DND-41 (cell line): ENCODE results near the gene NME1.

ENCODE experiments used
- ATAC-seq: fragments of 200-7000 bp; cut with Tn5 transposase; 3 replicates; pipeline ENCODE4 v1.9.1; 2021; ENCODE audit warnings: low read depth; ENCODE audit not compliant: insufficient read depth
- DNase-seq: peaks from one replicate; pipeline ENCODE4 v3.0.0-alpha.2; 2020
- H2AFZ ChIP-seq: 2 replicates; pipeline ENCODE4 v1.6.0; 2012; ENCODE audit warnings: low read depth, low read length
- H3K27ac ChIP-seq: 2 replicates; pipeline ENCODE4 v1.5.1; 2012; ENCODE audit warnings: low read length, inconsistent platforms
- H3K27me3 ChIP-seq: fragments of 200-600 bp; sonication (generic); 2 replicates; pipeline ENCODE4 v1.6.0; 2012; ENCODE audit warnings: low read length, mild to moderate bottlenecking, inconsistent platforms; ENCODE audit not compliant: insufficient read depth, poor library complexity
- H3K36me3 ChIP-seq: 2 replicates; pipeline ENCODE4 v1.5.1; 2012; ENCODE audit warnings: low read length, inconsistent platforms; ENCODE audit not compliant: insufficient read depth
- H3K4me1 ChIP-seq: 2 replicates; pipeline ENCODE4 v1.5.1; 2012; ENCODE audit warnings: mild to moderate bottlenecking, low read length; ENCODE audit not compliant: insufficient read depth
- H3K4me2 ChIP-seq: 2 replicates; pipeline ENCODE4 v1.6.0; 2012; ENCODE audit warnings: mild to moderate bottlenecking, moderate library complexity, low read length, inconsistent platforms; ENCODE audit not compliant: insufficient read depth
- H3K4me3 ChIP-seq, 2 experiments: fragments of 200-600 bp in 1 of 2; shearing (Covaris generic) in 1 of 2; 2 replicates each; pipeline ENCODE4 v1.5.1; 2012 to 2016; ENCODE audit warnings: inconsistent platforms in 2 of 2, low read length in 2 of 2, mild to moderate bottlenecking in 2 of 2, low read depth in 1 of 2, moderate library complexity in 1 of 2
- H3K79me2 ChIP-seq: 2 replicates; pipeline ENCODE4 v1.6.0; 2012; ENCODE audit warnings: low read length, inconsistent platforms; ENCODE audit not compliant: insufficient read depth
- H3K9ac ChIP-seq: 2 replicates; pipeline ENCODE4 v1.6.0; 2012; ENCODE audit warnings: low read depth, mild to moderate bottlenecking, inconsistent platforms, low read length, moderate library complexity
- H3K9me3 ChIP-seq: 2 replicates; pipeline ENCODE4 v1.5.1; 2012; ENCODE audit warnings: low read length, moderate library complexity, mild to moderate bottlenecking, inconsistent platforms; ENCODE audit not compliant: insufficient read depth, severe bottlenecking
- H4K20me1 ChIP-seq: 2 replicates; pipeline ENCODE4 v1.6.0; 2012; ENCODE audit warnings: low read length; ENCODE audit not compliant: insufficient read depth
- CTCF ChIP-seq: IDR thresholded peaks from 2 replicates; pipeline ENCODE4 v1.5.1; 2012; ENCODE audit warnings: borderline replicate concordance, low read length, moderate library complexity, mild to moderate bottlenecking; ENCODE audit not compliant: poor library complexity, severe bottlenecking; ENCODE audit errors: extremely low read depth
- EZH2 ChIP-seq: IDR thresholded peaks from 3 replicates; pipeline ENCODE4 v1.6.1; 2012; ENCODE audit warnings: borderline replicate concordance, low read depth, mild to moderate bottlenecking, moderate library complexity, low read length, inconsistent platforms; ENCODE audit not compliant: severe bottlenecking

NME1 gene

DNA sequence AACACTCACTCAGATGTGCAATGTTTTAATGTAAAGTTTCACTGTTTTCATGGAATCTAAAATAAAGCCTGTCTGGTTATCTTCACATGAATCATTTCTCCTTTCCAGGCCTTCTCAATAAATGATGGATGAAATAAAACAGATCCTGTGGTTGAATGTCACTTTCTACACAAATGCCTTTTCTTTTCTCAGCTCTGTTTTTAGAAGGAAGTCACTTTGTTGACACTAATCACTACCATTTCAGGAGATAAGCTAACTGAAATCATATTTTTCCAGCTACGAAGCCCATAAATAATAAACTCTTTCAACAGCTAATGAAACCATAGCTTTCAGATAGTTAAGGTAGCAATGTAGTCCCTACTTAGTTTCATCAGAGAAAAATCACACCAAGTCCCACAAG lies 30.8 kb downstream of the NME1 start:
- H3K79me2 ChIP-seq = no peaks in the 10 kb centered on the region
- no peak overlapping the region for H2AFZ ChIP-seq
- no peak for TF ChIP-seq CTCF
- TF ChIP-seq EZH2 = no peak
- no peaks in the 10 kb centered on the region for H3K27me3 ChIP-seq
- no peak for ATAC-seq
- H3K27ac ChIP-seq = no peak overlapping the region
- H4K20me1 ChIP-seq = no peaks in the 10 kb centered on the region
- H3K4me3 ChIP-seq = no peak overlapping the region
- no peaks in the 10 kb centered on the region for H3K4me1 ChIP-seq
- no peaks in the 10 kb centered on the region for H3K9me3 ChIP-seq
- no peak overlapping the region for H3K9ac ChIP-seq
- peaks cover 68% of the 10 kb centered on the region; the same call in 1 of the 2 replicates for H3K36me3 ChIP-seq
- no peak for DNase-seq
- H3K4me2 ChIP-seq = no peak overlapping the region

GRCh38 chr17:51185763-51186332 lies 32.5 kb downstream of the NME1 start:
- ATAC-seq = no peak
- no peaks in the 10 kb centered on the region for H4K20me1 ChIP-seq
- no peaks in the 10 kb centered on the region for H3K79me2 ChIP-seq
- no peaks in the 10 kb centered on the region for H3K27me3 ChIP-seq
- H3K27ac ChIP-seq = no peak overlapping the region
- H3K36me3 ChIP-seq = peaks cover 83% of the 10 kb centered on the region; the same call in 1 of the 2 replicates
- no peak overlapping the region for H3K4me3 ChIP-seq
- H3K9me3 ChIP-seq = no peaks in the 10 kb centered on the region
- no peak for TF ChIP-seq EZH2
- TF ChIP-seq CTCF = no peak
- H3K4me1 ChIP-seq = no peaks in the 10 kb centered on the region
- no peak overlapping the region for H2AFZ ChIP-seq
- no peak for DNase-seq
- H3K9ac ChIP-seq = no peak overlapping the region
- H3K4me2 ChIP-seq = no peak overlapping the region

- no peaks in the 10 kb centered on the region for H3K79me2 ChIP-seq
- ATAC-seq (no peak), DNase-seq (no peak)
- no peak overlapping the region for H2AFZ ChIP-seq
- no peak overlapping the region for H3K4me3 ChIP-seq
- H3K9me3 ChIP-seq = no peaks in the 10 kb centered on the region
- H3K4me2 ChIP-seq = no peak overlapping the region
- peaks cover 84% of the 10 kb centered on the region for H3K36me3 ChIP-seq
- no peaks in the 10 kb centered on the region for H3K4me1 ChIP-seq
- no peak overlapping the region for H3K9ac ChIP-seq
- no peak for TF ChIP-seq CTCF
- TF ChIP-seq EZH2 = no peak
- H4K20me1 ChIP-seq = no peaks in the 10 kb centered on the region
- no peaks in the 10 kb centered on the region for H3K27me3 ChIP-seq
- no peak overlapping the region for H3K27ac ChIP-seq
Measured at GRCh38 chr17:51188271-51188833, 35.0 kb downstream of the NME1 start.
